ENCODE data around the gene DNAAF5. TPM values are rescaled to one million over a fixed set of nuclear protein-coding genes. Genes with fewer than 3 reads are reported as not detected.

The DNAAF5 gene
- polyA plus RNA-seq, 4 donors: 6.8 to 29.2 (median 15.5) TPM

DNA sequence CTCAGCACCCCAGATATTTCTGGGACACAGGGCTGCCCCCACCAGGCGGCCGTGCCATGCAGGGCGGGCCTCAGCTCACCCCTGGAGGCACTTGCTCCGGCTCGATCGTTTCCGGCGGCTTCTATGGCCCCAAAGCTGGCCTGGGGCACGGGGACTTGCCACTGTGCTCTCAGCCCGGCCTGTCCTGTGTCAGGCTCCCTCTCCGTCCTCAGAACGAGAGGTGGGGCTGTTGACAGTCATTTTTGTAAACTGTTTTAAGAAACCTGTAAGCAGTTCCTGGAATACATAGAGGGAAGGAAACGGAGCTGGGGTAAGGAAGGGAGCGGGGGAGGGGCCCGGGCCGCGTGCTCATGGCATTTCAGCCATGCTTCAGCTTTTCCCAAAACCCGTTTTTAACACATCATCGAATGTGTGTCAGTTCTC, 31.3 kb downstream of the DNAAF5 start:
- H3K27me3 ChIP-seq (ENCODE audit: control insufficient read depth in 3 of 3, insufficient read depth in 3 of 3, low read length in 3 of 3): no peaks in the 10 kb centered on the region
- DNase-seq (no peak), FAIRE-seq (no peak)
- H3K4me3 ChIP-seq (ENCODE audit: low read depth in 1 of 3, low read length in 3 of 3): no peak overlapping the region
- peak overlapping the region in 1 of 3 donors; percentile 24 for H3K27ac ChIP-seq (ENCODE audit: low read depth in 1 of 3, low read length in 2 of 3)
- WGBS, 3 donors: 81 to 96% (median 85%) methylated on average over 19 of the region's 19 CpGs
- H3K9me3 ChIP-seq (ENCODE audit: control insufficient read depth in 2 of 2, insufficient read depth in 1 of 2, low read depth in 1 of 2, low read length in 1 of 2): no peaks in the 10 kb centered on the region
- peaks cover 3 to 94% (median 18%) of the 10 kb centered on the region in 3 donors for H3K36me3 ChIP-seq (ENCODE audit: control insufficient read depth in 3 of 3, insufficient read depth in 2 of 3, low read depth in 1 of 3, low read length in 3 of 3)
- H3K4me1 ChIP-seq (ENCODE audit: control insufficient read depth in 3 of 3, insufficient read depth in 2 of 3, low read depth in 1 of 3, low read length in 2 of 3): no peaks in the 10 kb centered on the region

GRCh38 chr7:759569-759968, 33.1 kb downstream of the DNAAF5 start:
- no peak for DNase-seq
- Histone ChIP-seq H3K36me3 (ENCODE audit: control insufficient read depth in 3 of 3, insufficient read depth in 2 of 3, low read depth in 1 of 3, low read length in 3 of 3) (peaks cover 9 to 94% (median 18%) of the 10 kb centered on the region in 3 donors), H3K9me3 (ENCODE audit: control insufficient read depth in 2 of 2, insufficient read depth in 1 of 2, low read depth in 1 of 2, low read length in 1 of 2) (no peaks in the 10 kb centered on the region), H3K4me3 (ENCODE audit: low read depth in 1 of 3, low read length in 3 of 3) (no peak overlapping the region), H3K4me1 (ENCODE audit: control insufficient read depth in 3 of 3, insufficient read depth in 2 of 3, low read depth in 1 of 3, low read length in 2 of 3) (no peaks in the 10 kb centered on the region), H3K27ac (ENCODE audit: low read depth in 1 of 3, low read length in 2 of 3) (no peak overlapping the region), H3K27me3 (ENCODE audit: control insufficient read depth in 3 of 3, insufficient read depth in 3 of 3, low read length in 3 of 3) (no peaks in the 10 kb centered on the region)
- FAIRE-seq: no peak
- WGBS, 3 donors: 86 to 95% (median 94%) methylated on average over 8 of the region's 8 CpGs

DNA sequence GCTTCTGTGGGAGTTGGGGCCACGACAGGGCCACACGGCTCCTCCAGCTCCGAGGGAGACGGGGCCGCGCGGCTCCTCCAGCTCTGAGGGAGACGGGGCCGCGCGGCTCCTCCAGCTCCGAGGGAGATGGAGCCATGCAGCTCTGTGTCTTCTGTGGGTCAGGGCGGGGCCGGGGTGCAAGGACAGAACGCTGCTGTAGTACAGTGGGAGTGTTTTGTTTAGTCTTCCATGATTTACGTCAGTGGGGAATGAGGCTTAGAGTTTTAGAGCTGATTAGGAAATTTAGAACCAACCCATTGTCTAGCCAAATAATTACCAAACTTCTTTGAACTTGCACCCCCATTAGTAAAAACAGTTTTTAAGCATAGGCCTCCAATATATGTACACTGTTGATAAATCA, 33.5 kb downstream of the DNAAF5 start:
- H3K36me3 ChIP-seq (ENCODE audit: control insufficient read depth in 3 of 3, insufficient read depth in 2 of 3, low read depth in 1 of 3, low read length in 3 of 3): peaks cover 12 to 94% (median 18%) of the 10 kb centered on the region in 3 donors
- FAIRE-seq: no peak

GRCh38 chr7:761101-761500, 34.6 kb downstream of the DNAAF5 start:
- Histone ChIP-seq H3K27ac (ENCODE audit: low read depth in 1 of 3, low read length in 2 of 3) (no peak overlapping the region), H3K4me3 (ENCODE audit: low read depth in 1 of 3, low read length in 3 of 3) (no peak overlapping the region), H3K9me3 (ENCODE audit: control insufficient read depth in 2 of 2, insufficient read depth in 1 of 2, low read depth in 1 of 2, low read length in 1 of 2) (no peaks in the 10 kb centered on the region), H3K36me3 (ENCODE audit: control insufficient read depth in 3 of 3, insufficient read depth in 2 of 3, low read depth in 1 of 3, low read length in 3 of 3) (peaks cover 13 to 94% (median 14%) of the 10 kb centered on the region in 3 donors), H3K27me3 (ENCODE audit: control insufficient read depth in 3 of 3, insufficient read depth in 3 of 3, low read length in 3 of 3) (no peaks in the 10 kb centered on the region), H3K4me1 (ENCODE audit: control insufficient read depth in 3 of 3, insufficient read depth in 2 of 3, low read depth in 1 of 3, low read length in 2 of 3) (no peaks in the 10 kb centered on the region)
- no peak for FAIRE-seq
- 96 to 98% (median 97%) methylated on average over 12 of the region's 12 CpGs for WGBS, 3 donors
- DNase-seq: no peak

More for the DNA sequence above, 33.5 kb downstream of the DNAAF5 start:
- Histone ChIP-seq H3K27ac (ENCODE audit: low read depth in 1 of 3, low read length in 2 of 3) (no peak overlapping the region), H3K4me3 (ENCODE audit: low read depth in 1 of 3, low read length in 3 of 3) (no peak overlapping the region), H3K9me3 (ENCODE audit: control insufficient read depth in 2 of 2, insufficient read depth in 1 of 2, low read depth in 1 of 2, low read length in 1 of 2) (no peaks in the 10 kb centered on the region), H3K27me3 (ENCODE audit: control insufficient read depth in 3 of 3, insufficient read depth in 3 of 3, low read length in 3 of 3) (no peaks in the 10 kb centered on the region), H3K4me1 (ENCODE audit: control insufficient read depth in 3 of 3, insufficient read depth in 2 of 3, low read depth in 1 of 3, low read length in 2 of 3) (no peaks in the 10 kb centered on the region)
- 85 to 92% (median 88%) methylated on average over 16 of the region's 16 CpGs for WGBS, 3 donors
- DNase-seq: no peak

GRCh38 chr7:761631-762030, 35.1 kb downstream of the DNAAF5 start:
- H3K4me1 ChIP-seq (ENCODE audit: control insufficient read depth in 3 of 3, insufficient read depth in 2 of 3, low read depth in 1 of 3, low read length in 2 of 3): no peaks in the 10 kb centered on the region
- no peak for DNase-seq
- no peak for FAIRE-seq
- no peak overlapping the region for H3K4me3 ChIP-seq (ENCODE audit: low read depth in 1 of 3, low read length in 3 of 3)
- peaks cover 13 to 91% (median 14%) of the 10 kb centered on the region in 3 donors for H3K36me3 ChIP-seq (ENCODE audit: control insufficient read depth in 3 of 3, insufficient read depth in 2 of 3, low read depth in 1 of 3, low read length in 3 of 3)
- H3K27me3 ChIP-seq (ENCODE audit: control insufficient read depth in 3 of 3, insufficient read depth in 3 of 3, low read length in 3 of 3): no peaks in the 10 kb centered on the region
- H3K27ac ChIP-seq (ENCODE audit: low read depth in 1 of 3, low read length in 2 of 3): no peak overlapping the region
- no peaks in the 10 kb centered on the region for H3K9me3 ChIP-seq (ENCODE audit: control insufficient read depth in 2 of 2, insufficient read depth in 1 of 2, low read depth in 1 of 2, low read length in 1 of 2)
- WGBS, 3 donors: 92 to 97% (median 97%) methylated on average over 11 of the region's 11 CpGs

GRCh38 chr7:762885-763284, 36.4 kb downstream of the DNAAF5 start:
- H3K36me3 ChIP-seq (ENCODE audit: control insufficient read depth in 3 of 3, insufficient read depth in 2 of 3, low read depth in 1 of 3, low read length in 3 of 3): peaks cover 2 to 90% (median 14%) of the 10 kb centered on the region in 3 donors
- WGBS, 3 donors: 88 to 92% (median 88%) methylated on average over 5 of the region's 5 CpGs
- no peak overlapping the region for H3K27ac ChIP-seq (ENCODE audit: low read depth in 1 of 3, low read length in 2 of 3)
- H3K4me1 ChIP-seq (ENCODE audit: control insufficient read depth in 3 of 3, insufficient read depth in 2 of 3, low read depth in 1 of 3, low read length in 2 of 3): no peaks in the 10 kb centered on the region
- no peaks in the 10 kb centered on the region for H3K27me3 ChIP-seq (ENCODE audit: control insufficient read depth in 3 of 3, insufficient read depth in 3 of 3, low read length in 3 of 3)
- DNase-seq: no peak
- H3K4me3 ChIP-seq (ENCODE audit: low read depth in 1 of 3, low read length in 3 of 3): no peak overlapping the region
- FAIRE-seq: no peak
- no peaks in the 10 kb centered on the region for H3K9me3 ChIP-seq (ENCODE audit: control insufficient read depth in 2 of 2, insufficient read depth in 1 of 2, low read depth in 1 of 2, low read length in 1 of 2)

- Histone ChIP-seq H3K27me3 (ENCODE audit: control insufficient read depth in 3 of 3, insufficient read depth in 3 of 3, low read length in 3 of 3) (no peaks in the 10 kb centered on the region), H3K9me3 (ENCODE audit: control insufficient read depth in 2 of 2, insufficient read depth in 1 of 2, low read depth in 1 of 2, low read length in 1 of 2) (no peaks in the 10 kb centered on the region), H3K4me1 (ENCODE audit: control insufficient read depth in 3 of 3, insufficient read depth in 2 of 3, low read depth in 1 of 3, low read length in 2 of 3) (no peaks in the 10 kb centered on the region), H3K4me3 (ENCODE audit: low read depth in 1 of 3, low read length in 3 of 3) (no peak overlapping the region), H3K36me3 (ENCODE audit: control insufficient read depth in 3 of 3, insufficient read depth in 2 of 3, low read depth in 1 of 3, low read length in 3 of 3) (peaks cover 0 to 92% (median 14%) of the 10 kb centered on the region in 3 donors), H3K27ac (ENCODE audit: low read depth in 1 of 3, low read length in 2 of 3) (no peak overlapping the region)
- DNase-seq: no peak
- FAIRE-seq: no peak
- 96 to 98% (median 97%) methylated on average over 19 of the region's 19 CpGs for WGBS, 3 donors
Observed at GRCh38 chr7:763762-764161, 37.3 kb downstream of the DNAAF5 start.

- DNase-seq (no peak), FAIRE-seq (no peak)
- Histone ChIP-seq H3K4me1 (ENCODE audit: control insufficient read depth in 3 of 3, insufficient read depth in 2 of 3, low read depth in 1 of 3, low read length in 2 of 3) (peaks cover 0 to 3% (median 0%) of the 10 kb centered on the region in 3 donors), H3K36me3 (ENCODE audit: control insufficient read depth in 3 of 3, insufficient read depth in 2 of 3, low read depth in 1 of 3, low read length in 3 of 3) (peaks cover 0 to 89% (median 14%) of the 10 kb centered on the region in 3 donors), H3K9me3 (ENCODE audit: control insufficient read depth in 2 of 2, insufficient read depth in 1 of 2, low read depth in 1 of 2, low read length in 1 of 2) (no peaks in the 10 kb centered on the region), H3K27ac (ENCODE audit: low read depth in 1 of 3, low read length in 2 of 3) (no peak overlapping the region), H3K4me3 (ENCODE audit: low read depth in 1 of 3, low read length in 3 of 3) (no peak overlapping the region), H3K27me3 (ENCODE audit: control insufficient read depth in 3 of 3, insufficient read depth in 3 of 3, low read length in 3 of 3) (no peaks in the 10 kb centered on the region)
- 97 to 99% (median 97%) methylated on average over 7 of the region's 7 CpGs for WGBS, 3 donors
Observed at GRCh38 chr7:765383-765782, 38.9 kb downstream of the DNAAF5 start.

DNA sequence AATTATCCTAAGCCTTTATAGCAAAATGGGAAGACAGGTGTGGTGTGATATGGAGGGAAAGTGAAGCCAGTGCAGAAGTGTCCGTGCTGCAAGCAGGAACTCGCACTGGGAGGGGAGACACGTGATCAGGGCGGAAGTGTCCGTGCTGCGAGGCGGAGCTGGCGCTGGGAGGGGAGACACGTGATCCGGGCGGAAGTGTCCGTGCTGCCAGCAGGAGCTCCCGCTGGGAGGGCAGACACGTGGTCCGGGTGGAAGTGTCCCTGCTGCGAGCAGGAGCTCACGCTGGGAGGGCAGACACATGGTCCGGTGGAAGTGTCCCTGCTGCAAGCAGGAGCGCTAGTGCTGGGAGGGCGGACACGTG, 41.1 kb downstream of the DNAAF5 start:
- 84 to 97% (median 88%) methylated on average over 16 to 21 of the region's 21 CpGs for WGBS, 3 donors
- Histone ChIP-seq H3K36me3 (ENCODE audit: control insufficient read depth in 3 of 3, insufficient read depth in 2 of 3, low read depth in 1 of 3, low read length in 3 of 3) (peaks cover 0 to 84% (median 14%) of the 10 kb centered on the region in 3 donors), H3K4me3 (ENCODE audit: low read depth in 1 of 3, low read length in 3 of 3) (no peak overlapping the region), H3K9me3 (ENCODE audit: control insufficient read depth in 2 of 2, insufficient read depth in 1 of 2, low read depth in 1 of 2, low read length in 1 of 2) (no peaks in the 10 kb centered on the region), H3K27me3 (ENCODE audit: control insufficient read depth in 3 of 3, insufficient read depth in 3 of 3, low read length in 3 of 3) (no peaks in the 10 kb centered on the region), H3K27ac (ENCODE audit: low read depth in 1 of 3, low read length in 2 of 3) (no peak overlapping the region), H3K4me1 (ENCODE audit: control insufficient read depth in 3 of 3, insufficient read depth in 2 of 3, low read depth in 1 of 3, low read length in 2 of 3) (peaks cover 0 to 21% (median 3%) of the 10 kb centered on the region in 3 donors)
- DNase-seq (no peak), FAIRE-seq (no peak)

Data from small intestine (tissue), 7 donors.